GM12874 (cell line): ENCODE measurements around the gene CIB1.

ENCODE experiments used
- CTCF ChIP-seq: IDR thresholded peaks from 2 replicates; pipeline ENCODE4 v1.5.1; 2011; ENCODE audit warnings: low read depth, mild to moderate bottlenecking, control low read depth, low read length, moderate library complexity; ENCODE audit not compliant: insufficient read depth

CIB1 gene

GRCh38 chr15:90203473-90203872 lies 30.3 kb downstream of the CIB1 start:
- no peak for TF ChIP-seq CTCF

- TF ChIP-seq CTCF = no peak
These were observed 30.8 kb downstream of the CIB1 start for GRCh38 chr15:90202929-90203328.

GRCh38 chr15:90201944-90202375 lies 31.8 kb downstream of the CIB1 start:
- TF ChIP-seq CTCF = no peak

- no peak for TF ChIP-seq CTCF
These were observed 32.4 kb downstream of the CIB1 start, which contains the start of gene SEMA4B for GRCh38 chr15:90201130-90201943. TSS of gene SEMA4B (plus strand) at chr15:90201330. CDS start at chr15:90201579, 249 bp downstream.

- TF ChIP-seq CTCF = no peak
These were observed 33.1 kb downstream of the CIB1 start for GRCh38 chr15:90200534-90201129.

GRCh38 chr15:90194655-90195054 lies 39.1 kb downstream of the CIB1 start:
- no peak for TF ChIP-seq CTCF

GRCh38 chr15:90192961-90193786 lies 40.6 kb downstream of the CIB1 start:
- TF ChIP-seq CTCF = no peak
